GM19240 (cell line): ENCODE results near the gene GORASP1.
A peak's percentile ranks its signal among the peaks of the same experiment; 100 is the strongest.
"Not testable (repeated sequence)": the region's sequence is repeated elsewhere in the genome, so short reads cannot be mapped to it uniquely, and the experiment has no call there.

ENCODE experiments used
- DNase-seq: peaks from one replicate; pipeline ENCODE4 v3.0.0; 2011; ENCODE audit warnings: low spot score; ENCODE audit not compliant: insufficient read length

Gene GORASP1

GRCh38 chr3:39065197-39065596, 42.2 kb downstream of the GORASP1 start:
- DNase-seq = peak; percentile 30

GRCh38 chr3:39064646-39065045, 42.8 kb downstream of the GORASP1 start:
- DNase-seq = no peak

- no peak for DNase-seq
Observed at GRCh38 chr3:39063143-39063542, 44.3 kb downstream of the GORASP1 start.

GRCh38 chr3:39062180-39062579, 45.2 kb downstream of the GORASP1 start:
- no peak for DNase-seq

GRCh38 chr3:39061228-39061627, 46.2 kb downstream of the GORASP1 start:
- not testable (repeated sequence) for DNase-seq

- DNase-seq = no peak
Observed at GRCh38 chr3:39056151-39056550, 51.3 kb downstream of the GORASP1 start.

GRCh38 chr3:39053696-39054095, 53.7 kb downstream of the GORASP1 start:
- DNase-seq = no peak

GRCh38 chr3:39052583-39052982, 54.8 kb downstream of the GORASP1 start:
- no peak for DNase-seq

GRCh38 chr3:39051649-39052561, 55.5 kb downstream of the GORASP1 start, which contains the start of the genes SCN11A and WDR48:
Gene SCN11A (minus strand): TSS chr3:39051944. CDS start chr3:38950362, 101,582 bp downstream.
Gene WDR48 (plus strand): TSS chr3:39052016. CDS start chr3:39052026, 10 bp downstream.
- DNase-seq = peak; percentile 58

GRCh38 chr3:39050029-39050428, 57.4 kb downstream of the GORASP1 start:
- no peak for DNase-seq
